Ovary (tissue), 9 donors: ENCODE measurements around the gene ID3. TPM values are rescaled to one million over a fixed set of nuclear protein-coding genes. Genes with fewer than 3 reads are reported as not detected.

Experiments
- DNase-seq, 5 donors: peaks; one replicate each; pipeline ENCODE4 v3.0.0-alpha.2; 2019 to 2020
- H3K27ac ChIP-seq, 2 donors: fragments of 200-600 bp; one replicate each; pipeline versions ENCODE4 v1.5.1 to v1.8.0; 2019 to 2022
- H3K27me3 ChIP-seq: fragments of 200-600 bp; one replicate; pipeline ENCODE4 v1.8.0; 2022
- H3K36me3 ChIP-seq: fragments of 200-600 bp; sonication (generic); one replicate; pipeline ENCODE4 v1.5.1; 2019
- H3K4me1 ChIP-seq: one replicate; pipeline ENCODE4 v1.8.1; 2013; ENCODE audit warnings: mild to moderate bottlenecking, moderate library complexity; ENCODE audit not compliant: insufficient read depth
- H3K4me3 ChIP-seq: fragments of 200-600 bp; sonication (generic); one replicate; pipeline ENCODE4 v1.5.1; 2017
- H3K9me3 ChIP-seq, 2 donors: fragments of 200-600 bp in 1 of 2; sonication (generic) in 1 of 2; one replicate each; pipeline versions ENCODE4 v1.5.1 to v1.8.1; 2013 to 2019; ENCODE audit warnings: mild to moderate bottlenecking in 1 of 2, moderate library complexity in 1 of 2
- CTCF ChIP-seq, 3 donors: fragments of 450-650 bp in 2 of 3; fragments of 200-600 bp in 1 of 3; IDR thresholded peaks; one replicate each; pipeline versions ENCODE4 v1.5.1 to v1.8.0; 2016 to 2022; ENCODE audit warnings: antibody characterized with exemption in 3 of 3, mild to moderate bottlenecking in 1 of 3
- EP300 ChIP-seq: sonication (generic); formaldehyde crosslinking; IDR thresholded peaks from one replicate; pipeline ENCODE4 v1.6.1; 2017; ENCODE audit warnings: antibody characterized with exemption
- POLR2A ChIP-seq: fragments of 450-650 bp; IDR thresholded peaks from one replicate; pipeline ENCODE4 v1.6.1; 2017; ENCODE audit warnings: antibody characterized with exemption, mild to moderate bottlenecking, moderate library complexity
- WGBS, 3 donors: extraction: QIAGEN DNeasy Blood & Tissue Kit in 1 of 3; methylation state at CpG; one replicate each; pipeline versions ENCODE4 v1.1.5 to v1.1.7; 2013 to 2017; 5-methylcytosine and 5-hydroxymethylcytosine counted together
- intact Hi-C, 4 donors: fragments of 100-400 bp; cut with DNase I; formaldehyde crosslinking; loops; one replicate each; pipeline versions ENCODE4 v1.11.0 to v1.15.1; 2022 to 2023
- polyA plus RNA-seq, 2 donors: library from polyadenylated mRNA; stranded (reverse); fragments of 200-250 nt in 1 of 2; fragments of 350-450 nt in 1 of 2; fragmentation: Illumina TruSeq in 1 of 2; extraction: RNeasy Lipid Tissue Mini Kit (QIAGEN cat#74804) in 1 of 2; gene quantifications; one replicate each; pipeline ENCODE4 v1.2.3, GENCODE V29; 2013 to 2014
- total RNA-seq, 7 donors: library from RNA; depleted of rRNA in 2 of 7; stranded (reverse); fragments of >200 nt in 2 of 7; fragmentation: NEBNext Ultra II Directional in 3 of 7; extraction: Animal tissue kit (Norgen Biotek cat#: 25700) in 3 of 7; gene quantifications; one replicate each; pipeline versions ENCODE4 v1.1.0 to v1.2.4, GENCODE V29; 2016 to 2023
- donor health status: DM: no; HTN: no; CAD: no; lungs with moderate emphysema.
- donor health status: DM: no; HTN: no; CAD: no.
- donor health status: Bipolar disorder and iron deficiency.
- donor health status: DM: yes; HTN: yes; CAD: no.
- donor health status: DM: no; HTN: no; CAD: no.
- donor health status: DM: yes; HTN: yes; CAD: no.

The ID3 gene
- total and polyA plus RNA-seq, 9 donors, result 37.9 to 274 (median 143) TPM

DNA sequence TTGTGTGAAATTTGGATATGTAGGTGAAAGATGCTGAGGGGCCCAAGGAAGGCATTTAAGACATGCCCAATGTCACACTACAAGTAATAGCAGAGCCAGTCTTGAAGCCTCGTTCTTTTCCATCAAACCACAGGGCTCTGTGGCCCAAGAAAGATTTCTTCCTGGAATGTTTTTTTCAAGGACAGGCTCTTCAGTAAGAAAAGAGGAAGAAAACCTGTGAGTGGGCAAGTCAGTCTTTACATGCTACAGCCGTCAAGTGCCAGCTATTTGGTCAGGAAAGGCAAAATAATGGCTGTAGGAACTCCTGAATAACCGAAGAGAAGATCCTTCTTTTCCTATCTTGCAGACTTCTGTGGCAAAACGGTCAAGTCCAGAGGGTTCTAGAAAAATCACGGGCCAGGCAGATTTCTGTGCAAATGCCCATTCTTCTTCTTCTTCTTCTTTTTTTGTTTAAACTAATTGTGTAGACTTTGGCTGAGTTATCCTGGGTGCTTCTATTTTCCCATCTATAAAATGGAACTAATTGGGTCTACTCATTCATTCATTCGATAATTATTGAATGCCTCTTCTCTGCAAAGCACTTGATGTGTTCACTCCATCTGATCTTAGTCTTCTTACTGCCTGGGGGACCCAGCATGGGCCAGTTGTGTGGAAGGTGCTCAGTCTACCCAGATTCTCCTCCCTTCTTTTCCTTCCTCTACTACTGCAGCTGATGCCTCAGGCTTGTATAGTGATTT, 1.9 kb upstream of the ID3 start:
- H3K36me3 ChIP-seq, result no peaks in the 10 kb centered on the region
- no peaks in the 10 kb centered on the region for H3K27me3 ChIP-seq
- WGBS, 3 donors, result 35 to 47% (median 40%) methylated on average over 6 of the region's 6 CpGs
- H3K9me3 ChIP-seq, result no peaks in the 10 kb centered on the region
- H3K27ac ChIP-seq, result peak overlapping the region; percentile 1 to 85
- DNase-seq, result no peak
- intact Hi-C loops, result no loop called here
- no peak overlapping the region for H3K4me3 ChIP-seq
- peaks cover 27% of the 10 kb centered on the region for H3K4me1 ChIP-seq
- no peak for TF ChIP-seq POLR2A
- no peak for TF ChIP-seq CTCF (IDR thresholded peaks at IDR 0.05)
- TF ChIP-seq EP300, result no peak

DNA sequence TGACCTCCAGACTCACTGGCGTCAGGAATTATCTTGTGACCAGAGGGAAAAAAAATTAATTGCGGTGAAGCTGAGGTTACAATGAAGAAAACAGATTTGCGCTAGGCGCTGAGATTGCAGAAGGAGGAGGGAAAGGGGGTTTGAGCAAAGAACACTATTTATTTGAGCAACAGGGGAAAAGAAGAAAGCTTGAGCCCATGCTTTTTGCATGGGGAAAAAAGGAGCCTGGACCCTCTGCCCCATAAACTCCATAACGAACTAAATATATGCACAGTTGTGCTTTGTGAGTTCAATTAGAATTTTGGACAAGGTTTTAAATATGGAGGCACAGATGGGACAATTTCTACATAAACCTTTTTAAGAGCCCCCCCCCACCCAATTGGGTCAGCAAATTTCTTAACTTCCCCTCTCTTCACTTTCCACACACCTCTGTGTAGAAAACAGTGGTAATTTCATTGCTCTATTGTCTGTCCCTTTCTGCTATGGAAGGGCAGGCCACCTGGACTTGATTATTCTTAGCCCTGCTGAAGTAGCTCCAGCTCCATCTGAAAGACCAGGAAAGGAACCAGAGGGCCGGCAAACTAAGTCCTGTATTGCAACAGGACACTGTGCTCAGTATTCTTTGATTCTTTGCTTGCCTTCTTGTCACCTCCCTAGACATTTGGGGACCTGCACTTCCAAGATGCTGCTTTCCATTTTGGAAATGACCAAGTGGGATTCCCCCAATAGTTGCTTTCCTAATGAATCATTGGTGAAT, 862 bp upstream of the ID3 start:
- H3K4me3 ChIP-seq, result peak overlapping the region; percentile 76
- peak overlapping the region; percentile 1 to 85 for H3K27ac ChIP-seq
- 2 to 4% (median 3%) methylated on average over 6 of the region's 6 CpGs for WGBS, 3 donors
- intact Hi-C loops, result no loop called here
- DNase-seq, result no peak
- no peaks in the 10 kb centered on the region for H3K9me3 ChIP-seq
- H3K4me1 ChIP-seq, result peaks cover 30% of the 10 kb centered on the region
- TF ChIP-seq EP300 (no peak), POLR2A (no peak), CTCF (IDR thresholded peaks at IDR 0.05) (no peak)
- no peaks in the 10 kb centered on the region for H3K36me3 ChIP-seq
- H3K27me3 ChIP-seq, result no peaks in the 10 kb centered on the region

- H3K4me1 ChIP-seq, result peaks cover 27% of the 10 kb centered on the region
Measured at GRCh38 chr1:23558872-23559135, 497 bp downstream of the ID3 start.

More at GRCh38 chr1:23558872-23559135, 497 bp downstream of the ID3 start:
- Histone ChIP-seq H3K9me3 (no peaks in the 10 kb centered on the region), H3K27me3 (no peaks in the 10 kb centered on the region), H3K4me3 (peak overlapping the region; percentile 76), H3K27ac (peak overlapping the region; percentile 24 to 85), H3K36me3 (no peaks in the 10 kb centered on the region)
- WGBS, 3 donors, result 1% methylated on average over 14 of the region's 14 CpGs
- intact Hi-C loops, result no loop called here
- DNase-seq, result no peak
- TF ChIP-seq POLR2A, result no peak
- TF ChIP-seq CTCF (IDR thresholded peaks at IDR 0.05), result no peak
- TF ChIP-seq EP300, result no peak
